Effector memory CD8-positive, alpha-beta T cell (primary cell): ENCODE measurements around the gene PGAM1.
A peak's percentile ranks its signal among the peaks of the same experiment; 100 is the strongest.
"Not testable (repeated sequence)": the region's sequence is repeated elsewhere in the genome, so short reads cannot be mapped to it uniquely, and the experiment has no call there.

Experiments
- ATAC-seq: fragments of 150-1000 bp; cut with Tn5 transposase; replicated peaks from 2 replicates; pipeline ENCODE4 v1.10.0; 2021; ENCODE audit warnings: mild to moderate bottlenecking, moderate library complexity
- DNase-seq, 3 experiments: peaks; one replicate each; pipeline ENCODE4 v3.0.0; 2021
- H3K27ac Mint-ChIP-seq, 2 donors: one replicate each; pipeline ENCODE4 v1.8.0; 2022; ENCODE audit warnings: mild to moderate bottlenecking in 2 of 2, mixed read lengths in 2 of 2, moderate library complexity in 2 of 2
- H3K27me3 Mint-ChIP-seq, 2 donors: one replicate each; pipeline ENCODE4 v1.8.0; 2022; ENCODE audit warnings: mixed read lengths in 2 of 2
- H3K36me3 Mint-ChIP-seq: one replicate; pipeline ENCODE4 v1.8.0; 2022; ENCODE audit warnings: mild to moderate bottlenecking, moderate library complexity, mixed read lengths; ENCODE audit not compliant: insufficient read depth
- H3K4me1 Mint-ChIP-seq, 2 donors: one replicate each; pipeline ENCODE4 v1.8.0; 2022; ENCODE audit warnings: low read depth in 2 of 2, mixed read lengths in 2 of 2
- H3K4me3 Mint-ChIP-seq, 2 donors: one replicate each; pipeline ENCODE4 v1.8.0; 2022; ENCODE audit warnings: mild to moderate bottlenecking in 2 of 2, mixed read lengths in 2 of 2, moderate library complexity in 2 of 2
- H3K9me3 Mint-ChIP-seq, 2 donors: one replicate each; pipeline ENCODE4 v1.8.0; 2022; ENCODE audit warnings: mixed read lengths in 2 of 2

Gene PGAM1

GRCh38 chr10:97399843-97400545 is 26.0 kb upstream of the PGAM1 start:
- peaks cover 9 to 11% of the 10 kb centered on the region in 2 donors for H3K4me1 Mint-ChIP-seq
- peak overlapping the region; percentile 96 to 98 for H3K4me3 Mint-ChIP-seq
- H3K9me3 Mint-ChIP-seq = no peaks in the 10 kb centered on the region
- no peak for ATAC-seq
- H3K27ac Mint-ChIP-seq = peak overlapping the region; percentile 98 to 99
- no peak for DNase-seq
- H3K36me3 Mint-ChIP-seq = peaks cover 54% of the 10 kb centered on the region
- H3K27me3 Mint-ChIP-seq = no peaks in the 10 kb centered on the region

GRCh38 chr10:97400665-97401454 is 25.1 kb upstream of the PGAM1 start, which contains the start of gene RRP12:
Gene RRP12 (minus strand): TSS chr10:97401340. CDS start chr10:97401231, 109 bp downstream.
- Mint-ChIP-seq H3K4me1 (peaks cover 9 to 11% of the 10 kb centered on the region in 2 donors), H3K4me3 (peak within 1 kb of the TSS; percentile 96 to 98), H3K27me3 (no peaks in the 10 kb centered on the region), H3K27ac (peak within 1 kb of the TSS; percentile 98 to 99), H3K9me3 (no peaks in the 10 kb centered on the region), H3K36me3 (peaks cover 46% of the 10 kb centered on the region)
- DNase-seq = peak; percentile 83 to 87 (median 84)
- peak; percentile 97 for ATAC-seq

DNA sequence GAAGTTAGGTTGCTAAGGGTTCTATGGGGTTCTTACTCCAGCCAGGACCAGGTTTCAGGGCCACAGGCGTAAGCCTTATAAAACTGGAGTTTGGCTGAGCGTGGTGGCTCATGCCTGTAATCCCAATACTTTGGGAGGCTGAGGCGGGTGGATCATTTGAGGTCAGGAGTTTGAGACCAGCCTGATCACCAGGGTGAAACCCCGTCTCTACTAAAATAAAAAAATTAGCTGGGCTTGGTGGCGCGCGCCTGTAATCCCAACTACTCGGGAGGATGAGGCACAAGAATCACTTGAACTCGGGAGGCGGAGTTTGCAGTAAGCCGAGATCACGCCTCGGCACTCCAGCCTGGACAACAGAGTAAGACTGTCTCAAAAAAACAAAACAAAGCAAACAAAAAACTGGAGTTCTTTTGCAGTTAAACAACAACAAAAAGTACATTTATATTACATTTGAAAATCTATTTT is 24.5 kb upstream of the PGAM1 start:
- DNase-seq (no peak), ATAC-seq (no peak)
- Mint-ChIP-seq H3K27ac (peak overlapping the region; percentile 98 to 99), H3K36me3 (peaks cover 39% of the 10 kb centered on the region), H3K9me3 (no peaks in the 10 kb centered on the region), H3K4me3 (peak overlapping the region; percentile 96 to 98), H3K4me1 (peaks cover 9 to 11% of the 10 kb centered on the region in 2 donors), H3K27me3 (no peaks in the 10 kb centered on the region)

- H3K4me3 Mint-ChIP-seq = no peak overlapping the region
- H3K36me3 Mint-ChIP-seq = peaks cover 21% of the 10 kb centered on the region
- DNase-seq (no peak), ATAC-seq (no peak)
- H3K4me1 Mint-ChIP-seq = peaks cover 15% of the 10 kb centered on the region in 2 donors
- H3K9me3 Mint-ChIP-seq = no peaks in the 10 kb centered on the region
- H3K27me3 Mint-ChIP-seq = no peaks in the 10 kb centered on the region
- H3K27ac Mint-ChIP-seq = no peak overlapping the region
Observed at GRCh38 chr10:97404044-97404443, 21.9 kb upstream of the PGAM1 start.

DNA sequence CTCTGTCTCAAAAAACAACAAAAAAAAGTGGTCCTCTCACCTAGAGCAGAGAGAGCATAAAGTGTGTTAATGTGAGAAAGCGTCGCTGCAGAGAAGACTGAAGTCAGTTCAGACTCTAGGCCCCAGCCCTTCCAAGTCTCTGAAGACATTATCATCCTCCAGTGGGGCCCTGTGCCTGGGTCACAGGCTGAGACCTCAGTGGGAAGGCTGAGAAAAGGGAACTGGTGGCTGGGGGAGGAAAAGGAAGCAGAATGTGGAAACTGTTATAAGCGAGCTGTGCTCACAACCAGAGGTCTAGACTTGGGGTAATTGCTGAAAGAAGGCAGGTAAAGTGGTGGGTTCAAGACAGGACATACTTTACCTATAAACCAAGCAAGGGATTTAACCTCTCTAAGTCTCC is 19.9 kb upstream of the PGAM1 start:
- peaks cover 9 to 12% of the 10 kb centered on the region in 2 donors for H3K4me1 Mint-ChIP-seq

DNA sequence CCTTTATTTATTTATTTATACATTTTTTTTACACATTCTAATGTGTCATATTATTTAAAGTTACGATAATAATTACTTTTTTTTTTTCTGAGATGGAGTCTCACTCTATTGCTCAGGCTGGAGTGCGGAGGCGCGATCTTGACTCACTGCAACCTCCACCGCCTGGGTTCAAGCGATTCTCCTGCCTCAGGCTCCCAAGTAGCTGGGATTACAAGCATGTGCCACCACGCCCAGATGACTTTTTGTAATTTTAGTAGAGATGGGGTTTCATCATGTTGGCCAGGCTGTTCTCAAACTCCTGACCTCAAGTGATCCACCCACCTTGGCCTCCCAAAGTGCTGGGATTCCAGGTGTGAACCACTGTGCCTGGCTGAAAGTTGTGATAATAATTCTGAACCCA is 19.5 kb upstream of the PGAM1 start:
- not testable (repeated sequence) for H3K27ac Mint-ChIP-seq

More for the DNA sequence above, 19.9 kb upstream of the PGAM1 start:
- Mint-ChIP-seq H3K4me3 (no peak overlapping the region), H3K9me3 (no peaks in the 10 kb centered on the region), H3K27me3 (no peaks in the 10 kb centered on the region), H3K27ac (peak overlapping the region in 1 of 2 donors; percentile 60), H3K36me3 (peaks cover 6% of the 10 kb centered on the region)
- DNase-seq (no peak), ATAC-seq (no peak)

DNA sequence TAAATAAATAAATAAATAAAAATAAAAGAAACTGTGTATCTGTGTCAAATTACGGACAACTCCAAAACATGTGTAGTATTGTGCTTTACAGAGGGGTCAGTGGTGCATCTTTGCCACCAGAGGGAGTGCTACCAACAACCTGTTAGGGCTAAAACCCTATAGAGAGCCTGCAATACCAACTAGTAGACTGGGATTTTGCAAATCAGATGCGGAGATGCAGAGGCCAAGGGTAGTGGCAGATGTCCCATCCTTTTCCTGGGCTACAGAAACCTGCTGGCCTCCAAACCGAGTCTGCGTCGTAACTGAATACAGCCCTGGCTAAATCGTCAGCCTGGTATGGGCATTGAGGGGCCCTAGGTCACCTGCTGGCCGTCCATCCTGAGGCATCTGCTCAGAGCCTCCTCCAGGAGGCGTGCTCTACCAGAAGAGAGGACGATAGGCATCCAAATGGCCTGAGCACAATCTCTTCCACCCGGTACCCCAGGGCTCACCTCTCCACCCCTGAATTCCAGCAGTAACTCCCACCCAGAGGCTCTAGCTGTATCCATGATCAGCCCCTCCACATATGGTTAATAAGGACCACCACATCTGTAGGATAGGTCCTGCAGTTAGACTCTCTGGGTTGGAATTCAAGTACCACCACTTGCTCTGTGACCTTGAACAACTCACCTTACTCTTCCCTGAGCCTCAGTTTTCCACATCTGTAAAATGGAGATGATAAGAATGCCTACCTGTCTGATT is 18.6 kb upstream of the PGAM1 start:
- Mint-ChIP-seq H3K9me3 (no peaks in the 10 kb centered on the region), H3K27ac (peak overlapping the region in 1 of 2 donors; percentile 19), H3K4me3 (peak overlapping the region; percentile 51 to 59), H3K4me1 (peaks cover 4 to 7% of the 10 kb centered on the region in 2 donors), H3K36me3 (no peaks in the 10 kb centered on the region), H3K27me3 (no peaks in the 10 kb centered on the region)
- peak; percentile 97 for ATAC-seq
- DNase-seq = peak; percentile 49 to 63 (median 58)

More for the DNA sequence above, 19.5 kb upstream of the PGAM1 start:
- not testable (repeated sequence) for DNase-seq, H3K4me3 Mint-ChIP-seq, H3K4me1 Mint-ChIP-seq, H3K9me3 Mint-ChIP-seq, ATAC-seq, H3K36me3 Mint-ChIP-seq, H3K27me3 Mint-ChIP-seq

GRCh38 chr10:97407952-97408248 is 18.1 kb upstream of the PGAM1 start:
- Mint-ChIP-seq H3K4me3 (peak overlapping the region in 1 of 2 donors; percentile 59), H3K27ac (peak overlapping the region in 1 of 2 donors; percentile 54)

DNA sequence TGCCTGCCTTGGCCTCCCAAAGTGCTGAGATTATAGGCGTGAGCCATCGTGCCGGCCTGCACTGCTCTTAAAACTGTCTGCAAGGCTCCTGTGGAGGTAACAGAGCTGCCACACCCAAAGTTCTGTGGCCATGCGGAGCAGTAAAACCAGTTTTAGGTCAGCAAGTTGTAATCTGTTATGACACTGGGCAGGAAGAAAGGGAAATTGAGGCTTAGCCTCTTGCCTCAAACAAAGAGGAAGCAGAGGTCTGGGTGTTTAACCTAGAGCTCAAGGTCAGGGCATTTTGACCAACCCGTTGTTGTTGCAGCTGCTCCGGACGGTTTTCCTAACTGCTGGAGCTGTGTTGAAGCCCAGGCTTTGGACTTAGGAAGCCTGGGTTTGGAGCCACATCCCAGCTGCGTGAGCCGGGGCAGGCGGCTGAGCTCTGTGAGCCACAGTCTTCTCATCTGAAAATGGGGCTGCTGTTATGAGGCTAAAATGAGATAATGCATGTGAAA is 17.4 kb upstream of the PGAM1 start:
- Mint-ChIP-seq H3K27ac (peak overlapping the region in 1 of 2 donors; percentile 54), H3K36me3 (peaks cover 1% of the 10 kb centered on the region), H3K4me3 (no peak overlapping the region), H3K4me1 (peaks cover 11 to 13% of the 10 kb centered on the region in 2 donors), H3K27me3 (no peaks in the 10 kb centered on the region), H3K9me3 (no peaks in the 10 kb centered on the region)
- DNase-seq (no peak), ATAC-seq (no peak)

More at GRCh38 chr10:97407952-97408248, 18.1 kb upstream of the PGAM1 start:
- Mint-ChIP-seq H3K9me3 (no peaks in the 10 kb centered on the region), H3K4me1 (peaks cover 7 to 9% of the 10 kb centered on the region in 2 donors), H3K36me3 (no peaks in the 10 kb centered on the region), H3K27me3 (no peaks in the 10 kb centered on the region)
- ATAC-seq = no peak
- no peak for DNase-seq

- ATAC-seq (no peak), DNase-seq (no peak)
- Mint-ChIP-seq H3K27me3 (no peaks in the 10 kb centered on the region), H3K36me3 (peaks cover 7% of the 10 kb centered on the region), H3K27ac (no peak overlapping the region), H3K9me3 (no peaks in the 10 kb centered on the region), H3K4me3 (no peak overlapping the region), H3K4me1 (peaks cover 21 to 33% of the 10 kb centered on the region in 2 donors)
Observed at GRCh38 chr10:97411406-97411805, 14.6 kb upstream of the PGAM1 start.

GRCh38 chr10:97412891-97413304 is 13.1 kb upstream of the PGAM1 start:
- Mint-ChIP-seq H3K36me3 (peaks cover 7% of the 10 kb centered on the region), H3K27me3 (no peaks in the 10 kb centered on the region), H3K4me1 (peaks cover 22 to 30% of the 10 kb centered on the region in 2 donors), H3K27ac (peak overlapping the region; percentile 2 to 88), H3K4me3 (peak overlapping the region; percentile 1 to 13), H3K9me3 (no peaks in the 10 kb centered on the region)
- ATAC-seq = no peak
- no peak for DNase-seq

DNA sequence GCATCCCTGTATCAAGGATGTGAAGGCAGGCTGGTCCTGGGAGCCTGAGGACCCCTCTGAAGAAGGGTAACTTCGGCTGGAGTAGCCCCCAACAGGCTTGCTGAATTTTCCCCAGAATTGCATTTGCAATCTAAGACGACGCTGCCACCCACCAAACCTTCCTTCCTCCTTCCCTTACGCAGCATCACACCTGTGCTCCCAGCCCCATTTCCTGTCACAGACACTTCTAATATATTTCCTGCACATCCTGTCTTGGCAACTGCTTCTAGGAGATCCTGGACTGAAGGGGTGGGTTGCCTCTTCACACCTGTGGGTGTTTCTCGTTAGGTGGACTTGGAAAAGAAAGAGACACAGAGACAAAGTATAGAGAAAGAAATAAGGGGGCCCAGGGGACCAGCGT is 9.4 kb upstream of the PGAM1 start:
- ATAC-seq (no peak), DNase-seq (no peak)
- peak overlapping the region in 1 of 2 donors; percentile 14 for H3K4me3 Mint-ChIP-seq
- H3K9me3 Mint-ChIP-seq = no peaks in the 10 kb centered on the region
- H3K27ac Mint-ChIP-seq = peak overlapping the region in 1 of 2 donors; percentile 93
- H3K4me1 Mint-ChIP-seq = peaks cover 36 to 39% of the 10 kb centered on the region in 2 donors
- peaks cover 10% of the 10 kb centered on the region for H3K36me3 Mint-ChIP-seq
- no peaks in the 10 kb centered on the region for H3K27me3 Mint-ChIP-seq

- DNase-seq, H3K27me3 Mint-ChIP-seq, ATAC-seq, H3K4me3 Mint-ChIP-seq, H3K9me3 Mint-ChIP-seq, H3K27ac Mint-ChIP-seq: not testable (repeated sequence)
- peaks cover 29% of the 10 kb centered on the region in 2 donors for H3K4me1 Mint-ChIP-seq
- H3K36me3 Mint-ChIP-seq = peaks cover 26% of the 10 kb centered on the region
Observed at GRCh38 chr10:97423757-97424098, 2.3 kb upstream of the PGAM1 start.
